NCI-H128 (cell line): ENCODE results near the gene RERE.
"Not testable (repeated sequence)": the region's sequence is repeated elsewhere in the genome, so short reads cannot be mapped to it uniquely, and the experiment has no call there.

Source experiments
- DNase-seq: peaks from one replicate; lab custom pipeline; 2025; ENCODE audit not compliant: unreplicated experiment; lab: John Stamatoyannopoulos, UW

The RERE gene

DNA sequence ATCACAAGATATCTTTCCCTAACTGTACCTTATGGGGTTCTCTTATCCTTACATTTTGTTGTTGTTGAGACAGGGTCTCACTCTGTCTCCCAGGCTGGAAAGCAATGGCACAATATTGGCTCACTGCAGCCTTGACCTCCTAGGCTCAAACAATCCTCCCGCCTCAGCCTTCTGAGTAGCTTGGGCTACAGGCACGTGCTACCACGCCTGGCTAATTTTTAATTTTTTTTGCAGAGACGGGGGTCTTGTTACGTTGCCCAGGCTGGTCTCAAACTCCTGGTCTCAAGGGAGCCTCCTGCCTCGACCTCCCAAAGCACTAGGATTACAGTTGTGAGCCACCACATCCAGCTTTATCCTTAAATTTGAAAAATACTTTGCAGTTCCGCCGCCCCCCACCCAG is 10.4 kb downstream of the RERE start:
- DNase-seq = no peak

DNA sequence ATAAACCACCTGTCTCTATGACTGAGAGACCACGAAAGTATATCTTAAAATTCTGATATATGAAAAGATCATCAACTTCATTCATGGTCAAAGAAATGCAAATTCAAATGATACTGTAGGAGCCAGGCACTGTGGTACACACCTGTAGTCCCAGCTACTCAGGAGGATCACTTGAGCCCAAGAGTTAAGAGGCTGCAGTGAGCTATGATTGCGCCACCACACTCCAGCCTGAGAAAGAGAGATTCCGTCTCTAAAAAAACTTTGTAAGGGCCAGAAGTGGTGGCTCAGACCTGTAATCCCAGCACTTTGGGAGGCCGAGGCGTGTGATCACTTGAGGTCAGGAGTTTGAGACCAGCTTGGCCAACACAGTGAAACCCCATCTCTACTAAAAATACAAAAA is 17.0 kb downstream of the RERE start:
- DNase-seq = no peak

DNA sequence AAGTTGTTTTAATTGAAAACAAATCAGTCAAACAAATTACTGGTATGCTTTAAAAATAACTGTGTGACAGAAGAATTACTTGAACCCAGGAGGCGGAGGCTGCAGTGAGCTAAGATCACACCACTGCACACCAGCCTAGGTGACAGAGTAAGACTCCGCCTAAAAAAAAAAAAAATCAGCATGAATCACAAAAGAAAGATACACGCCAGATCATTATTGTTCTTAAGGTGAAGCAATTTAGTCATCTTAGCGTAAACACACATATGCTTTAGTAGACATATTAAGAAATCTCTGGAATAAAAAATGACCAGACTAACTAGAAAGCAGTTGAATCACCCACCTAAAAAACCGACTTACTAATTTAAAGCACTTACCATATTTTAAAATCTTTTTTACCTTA is 20.2 kb downstream of the RERE start:
- no peak for DNase-seq

DNA sequence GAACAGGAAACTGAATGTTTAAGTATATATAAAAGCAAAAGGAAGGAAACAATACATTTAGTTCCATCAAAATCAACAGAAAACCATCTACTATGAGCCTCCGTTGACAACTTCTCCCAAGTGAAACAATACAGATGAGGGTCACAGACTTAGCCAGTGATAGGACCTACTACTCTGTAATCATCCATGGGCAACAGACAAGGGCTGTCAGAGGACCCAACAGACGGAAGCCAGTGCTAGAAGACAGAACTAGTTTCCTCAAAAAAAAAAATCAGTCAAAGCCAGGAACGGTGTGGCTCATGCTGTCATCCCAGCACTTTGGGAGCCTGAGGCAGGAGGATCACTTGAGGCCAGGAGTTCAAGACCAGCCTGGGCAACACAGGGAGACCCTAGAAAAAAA is 20.6 kb downstream of the RERE start:
- DNase-seq = no peak

DNA sequence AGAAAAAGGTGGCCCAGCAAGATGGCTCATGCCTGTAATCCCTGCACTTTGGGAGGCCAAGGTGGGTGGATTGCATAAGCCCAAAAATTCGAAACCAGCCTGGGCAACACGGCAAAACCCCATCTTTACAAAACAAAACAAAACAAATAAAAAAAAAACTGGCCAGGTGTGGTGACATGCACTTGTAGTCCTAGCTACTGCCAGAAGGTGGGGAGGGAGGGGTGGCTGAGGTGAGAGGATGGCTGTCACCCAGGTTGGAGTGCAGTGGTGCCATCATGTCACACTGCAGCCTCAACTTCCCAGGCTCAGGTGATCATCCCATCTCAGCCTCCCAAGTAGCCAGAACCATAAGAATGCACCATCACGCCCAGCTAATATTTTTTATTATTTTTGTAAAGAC is 22.8 kb downstream of the RERE start:
- no peak for DNase-seq

DNA sequence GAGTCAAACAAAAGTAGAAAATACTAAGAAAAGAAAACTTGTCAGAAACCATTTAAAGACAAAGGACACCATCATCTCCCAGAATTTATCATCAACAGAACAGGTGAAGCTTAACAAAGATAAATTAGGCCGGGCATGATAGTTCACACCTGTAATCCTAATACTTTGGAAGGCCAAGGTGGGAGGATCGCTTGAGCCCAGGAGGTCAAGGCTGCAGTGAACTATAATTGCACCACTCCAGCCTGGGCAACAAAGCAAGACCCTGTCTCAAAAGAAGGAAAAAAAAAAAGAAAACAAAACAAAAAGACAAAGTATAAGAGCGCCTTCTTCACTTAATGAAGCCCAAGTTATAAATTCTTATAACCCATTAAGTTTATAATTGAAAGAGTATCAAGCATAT is 25.6 kb downstream of the RERE start:
- DNase-seq = no peak

DNA sequence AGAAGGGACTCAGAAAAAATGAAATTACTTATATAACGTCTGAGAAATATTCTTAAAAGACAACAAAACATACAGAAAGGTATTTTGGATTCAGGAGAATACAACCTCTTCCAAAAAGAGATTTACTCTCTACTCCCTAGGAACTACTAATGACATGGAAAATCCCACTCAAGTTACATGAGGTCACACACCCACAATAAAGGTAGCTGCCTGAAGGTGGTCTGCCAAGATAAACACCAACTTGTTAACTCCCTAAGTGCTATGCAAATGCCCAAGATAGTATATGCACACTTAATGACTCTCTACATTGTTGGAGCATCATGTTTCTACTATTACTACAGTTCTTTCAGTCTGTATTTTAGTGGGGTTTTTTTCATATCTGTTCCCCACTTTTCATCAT is 26.5 kb downstream of the RERE start:
- no peak for DNase-seq

DNA sequence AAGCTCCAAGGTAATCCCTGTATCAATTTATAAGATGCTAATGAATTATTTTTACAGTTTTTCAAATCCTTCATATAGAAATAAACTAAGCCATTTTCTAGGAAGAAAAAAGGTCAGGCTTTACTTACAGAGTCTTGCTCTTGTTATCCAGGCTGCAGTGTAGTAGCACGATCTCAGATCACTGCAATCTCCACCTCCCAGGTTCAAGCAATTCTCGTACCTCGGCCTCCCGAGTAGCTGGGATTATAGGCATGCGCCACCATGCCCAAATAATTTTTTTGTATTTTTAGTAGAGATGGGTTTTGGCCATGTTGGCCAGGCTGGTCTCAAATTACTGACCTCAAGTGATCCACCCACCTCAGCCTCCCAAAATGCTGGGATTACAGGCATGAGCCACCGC is 27.0 kb downstream of the RERE start:
- DNase-seq = no peak

DNA sequence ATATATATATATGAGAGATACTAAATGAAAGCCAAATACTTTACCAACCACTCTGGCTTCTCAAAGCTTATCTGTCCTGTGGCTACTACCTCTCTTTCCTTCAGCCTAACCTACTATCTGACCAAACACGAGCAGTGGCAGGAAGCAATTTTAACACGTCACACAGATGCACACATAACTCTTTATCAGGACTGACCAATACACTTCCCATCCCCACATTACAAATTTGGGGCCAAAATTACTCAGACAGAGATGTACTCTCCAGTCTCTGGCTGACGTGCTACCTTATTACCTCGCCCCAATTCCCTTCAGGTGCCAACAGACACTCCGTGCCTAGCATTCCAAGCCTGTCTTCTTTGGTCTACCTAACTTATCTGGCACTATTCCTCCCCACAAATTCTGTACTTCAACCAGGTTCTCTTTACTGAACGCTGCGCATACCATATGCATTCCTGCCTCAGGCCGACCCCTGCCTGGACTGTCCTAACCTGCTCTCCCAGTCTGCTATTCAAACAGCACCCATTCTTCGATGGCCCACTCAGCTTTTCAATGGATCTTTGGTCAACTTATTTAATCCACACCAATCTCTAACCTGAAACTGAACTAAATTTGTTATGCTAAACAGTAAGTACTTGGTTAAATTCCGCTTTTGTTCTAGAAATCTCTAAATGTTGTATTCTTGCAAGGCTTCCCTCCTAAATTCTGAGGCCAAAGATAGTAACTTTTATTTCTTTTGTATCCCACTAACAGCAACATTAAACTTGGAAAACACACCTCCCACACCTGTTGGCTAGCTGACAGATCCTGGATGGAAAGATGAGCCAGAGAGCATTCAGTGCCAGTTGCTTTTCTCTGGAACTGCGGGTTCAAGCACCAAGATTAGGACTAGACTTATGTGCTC is 27.9 kb downstream of the RERE start:
- no peak for DNase-seq

DNA sequence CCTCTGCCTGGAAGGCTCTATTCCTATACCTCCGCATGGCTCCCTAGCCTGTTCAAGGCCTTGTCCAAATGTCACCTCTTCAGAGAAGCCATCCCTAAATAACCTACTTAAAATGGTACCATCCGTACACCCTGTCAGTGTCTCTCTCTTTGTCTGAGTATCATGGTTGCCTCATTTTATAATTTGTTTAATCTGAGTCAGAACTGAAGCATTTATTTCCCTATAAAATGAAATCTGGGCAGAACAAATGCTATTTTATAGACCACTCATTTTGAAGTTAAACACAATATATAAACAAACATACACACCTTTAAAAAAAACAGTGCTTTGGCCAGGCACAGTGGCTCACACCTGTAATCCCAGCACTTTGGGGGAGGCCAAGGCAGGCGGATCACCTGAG is 30.2 kb downstream of the RERE start:
- no peak for DNase-seq

DNA sequence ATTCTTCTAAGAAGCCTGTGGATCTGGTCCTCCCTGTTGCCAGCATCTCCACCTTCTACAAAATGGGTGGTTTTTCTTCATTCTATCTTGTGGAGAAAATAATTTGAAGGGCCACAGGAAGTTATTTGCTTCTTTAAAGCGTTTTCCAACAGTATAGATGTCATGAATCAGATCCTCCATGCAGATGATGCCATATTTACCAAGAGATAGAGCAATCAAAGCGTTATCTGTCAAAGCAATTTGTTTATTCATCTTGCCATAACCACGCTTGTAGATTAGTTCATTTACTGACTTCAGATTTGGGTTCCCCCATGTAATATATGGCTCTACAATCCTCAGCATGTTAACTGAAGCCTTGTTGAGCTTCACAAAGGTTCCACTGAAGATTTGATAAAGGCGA is 31.2 kb downstream of the RERE start:
- DNase-seq = not testable (repeated sequence)

DNA sequence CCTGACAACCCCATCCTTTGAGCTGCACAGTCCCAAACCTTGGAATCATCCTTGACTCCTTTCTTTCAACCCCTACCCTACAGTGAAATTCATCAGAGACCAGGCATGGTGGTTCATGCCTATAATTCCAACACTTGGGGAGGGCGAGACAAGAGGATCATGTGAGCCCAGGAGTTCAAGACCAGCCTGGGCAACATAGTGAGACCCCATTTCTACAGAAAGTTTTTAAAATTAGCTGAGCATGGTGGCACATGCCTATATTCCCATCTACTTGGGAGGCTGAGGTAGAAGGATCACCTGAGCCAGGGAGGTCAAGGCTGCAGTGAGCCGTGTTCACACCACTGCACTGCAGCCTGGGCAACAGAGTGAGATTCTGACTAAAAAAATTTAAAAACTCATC is 34.5 kb downstream of the RERE start:
- DNase-seq = no peak

DNA sequence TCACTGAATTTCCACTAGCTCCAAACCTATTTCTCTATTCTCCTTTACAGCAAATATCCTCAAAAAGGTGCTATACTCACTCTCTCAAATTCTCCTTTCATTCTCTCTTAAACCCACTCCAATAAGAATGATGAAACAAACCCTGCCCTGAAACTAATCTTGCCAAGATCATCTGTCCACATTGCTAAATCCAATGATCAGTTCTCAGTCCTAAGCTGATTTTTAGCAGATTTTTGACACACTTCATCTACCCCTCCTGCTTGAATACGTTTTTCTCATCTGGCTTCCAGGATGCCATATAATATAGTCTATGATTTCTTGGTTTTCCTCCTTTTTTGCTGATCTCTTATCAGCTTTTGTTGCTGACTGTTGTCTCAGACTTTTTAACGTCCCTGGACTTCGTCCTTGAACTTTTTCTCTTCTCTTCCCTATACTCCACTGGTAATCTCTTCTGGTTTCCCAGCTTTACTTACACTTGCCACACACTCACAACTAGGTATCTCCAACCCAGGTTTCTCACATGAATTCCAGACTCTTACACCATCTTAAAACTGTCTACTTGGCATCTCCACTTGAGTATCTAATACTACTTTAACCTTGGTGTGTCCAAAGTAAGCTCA is 35.3 kb downstream of the RERE start:
- DNase-seq = no peak

DNA sequence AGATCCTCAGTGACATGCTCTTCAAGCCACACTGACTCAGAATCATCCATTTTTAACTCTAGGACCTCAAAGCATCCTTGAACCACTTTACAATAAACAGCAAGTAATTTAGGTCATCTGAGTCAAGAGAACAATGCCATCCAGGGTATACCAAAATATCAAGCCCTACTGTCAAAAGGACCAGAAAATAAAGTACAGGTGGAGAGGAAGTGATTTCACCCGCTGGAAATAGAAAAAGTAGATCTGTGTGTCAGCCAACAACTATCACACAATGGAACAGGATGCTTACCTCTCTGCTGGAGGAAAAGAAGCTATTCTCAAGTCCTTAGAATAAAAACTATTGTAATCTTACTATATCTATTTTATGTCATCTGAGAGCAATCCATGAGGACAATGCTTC is 37.0 kb downstream of the RERE start:
- no peak for DNase-seq

DNA sequence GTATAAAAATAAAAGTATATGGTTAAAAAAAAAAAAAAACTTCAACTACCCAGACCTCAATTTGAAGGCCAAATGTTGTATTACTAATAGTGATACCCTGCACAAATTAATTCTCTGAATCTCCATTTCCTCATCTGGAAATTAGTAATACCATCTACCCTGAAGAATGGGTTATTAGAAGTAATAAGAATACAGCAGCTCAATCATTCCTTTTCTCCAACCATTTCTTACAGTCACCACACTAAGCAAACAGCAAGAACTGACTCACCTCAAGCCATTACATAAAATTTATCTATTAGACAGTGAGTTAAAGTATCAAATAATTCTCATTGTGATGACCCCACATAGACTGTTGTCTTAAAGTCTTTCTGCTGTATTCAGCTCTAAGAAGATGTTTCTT is 39.6 kb downstream of the RERE start:
- DNase-seq = no peak

DNA sequence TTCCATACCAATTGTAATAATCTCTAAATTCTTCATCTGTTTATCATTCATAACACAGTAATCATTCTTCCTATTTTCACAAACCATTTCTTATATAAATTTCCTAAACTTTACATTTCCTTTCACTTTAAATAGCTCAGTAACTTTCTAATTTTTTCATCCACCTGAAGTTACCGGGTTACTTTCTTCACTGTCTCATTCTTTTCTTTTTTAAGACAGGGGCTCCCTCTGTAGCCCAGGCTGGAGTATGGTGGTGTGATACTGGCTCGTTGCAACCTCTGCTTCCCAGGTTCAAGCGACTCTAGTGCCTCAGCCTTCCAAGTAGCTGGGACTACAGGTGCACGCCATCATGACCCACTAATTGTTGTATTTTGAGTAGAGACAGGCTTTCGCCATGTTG is 41.3 kb downstream of the RERE start:
- no peak for DNase-seq

DNA sequence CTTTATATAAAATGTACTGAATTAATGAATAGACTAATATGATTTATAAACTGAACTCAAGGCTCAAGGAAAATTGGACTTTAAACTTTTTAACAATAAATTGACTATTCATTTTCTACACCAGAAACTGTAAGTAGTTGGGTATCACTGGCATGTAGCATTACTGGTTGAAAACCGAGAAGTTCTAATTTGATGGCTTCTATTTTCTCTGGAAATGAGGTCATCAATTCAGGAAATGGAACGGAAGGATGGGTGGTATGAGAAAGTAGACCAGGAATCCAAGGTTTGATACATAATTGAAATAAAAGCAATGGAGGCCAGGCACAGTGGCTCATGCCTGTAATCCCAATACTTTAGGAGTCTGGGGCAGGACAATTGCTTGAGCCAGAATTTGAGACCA is 50.4 kb downstream of the RERE start:
- DNase-seq = no peak

DNA sequence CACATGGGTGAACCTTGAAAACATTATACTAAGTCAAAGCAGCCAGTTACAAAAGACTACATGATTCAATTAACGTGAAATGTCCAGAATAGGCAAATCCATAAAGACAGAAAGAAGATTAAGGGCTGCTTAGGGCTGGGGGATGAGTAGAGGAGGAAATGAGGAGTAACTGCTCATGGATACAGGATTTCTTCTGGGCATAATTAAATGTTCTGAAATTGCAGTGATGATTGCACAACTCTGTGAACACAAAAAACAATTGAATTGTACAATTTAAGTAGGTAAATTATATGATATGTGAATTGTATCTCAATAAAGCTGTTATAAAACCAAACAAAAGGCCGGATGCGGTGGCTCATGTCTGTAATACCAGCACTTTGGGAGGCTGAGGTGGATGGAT is 52.2 kb downstream of the RERE start:
- no peak for DNase-seq

DNA sequence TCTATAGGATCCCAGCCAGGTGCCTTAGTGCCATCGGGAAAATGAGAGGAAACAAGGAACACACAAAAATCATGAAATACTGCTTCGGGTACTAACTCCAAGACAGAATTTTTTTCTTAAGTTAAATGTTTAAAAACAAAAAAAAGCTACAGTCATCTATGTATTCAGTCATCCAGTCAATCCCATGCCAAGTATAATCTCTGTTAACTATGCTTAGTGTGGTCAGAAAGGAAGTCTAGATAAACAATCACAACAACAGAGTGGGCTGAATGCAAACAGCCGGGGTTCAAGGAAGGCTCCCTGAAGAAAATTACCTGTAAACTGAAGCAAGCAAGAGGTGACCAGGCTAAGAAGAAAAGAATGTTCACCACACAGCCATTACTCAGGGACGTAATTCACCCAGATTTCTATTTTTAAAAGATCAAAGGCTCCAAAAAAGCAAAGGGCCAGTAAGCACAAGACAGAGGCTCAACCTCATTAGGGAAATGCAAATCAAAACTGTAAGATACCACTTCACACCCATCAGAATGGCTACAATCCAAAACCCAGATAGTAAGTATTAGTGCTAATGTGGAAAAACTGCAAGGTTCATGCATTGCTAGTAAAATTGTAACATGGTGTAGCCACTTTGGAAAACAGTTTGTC is 53.0 kb downstream of the RERE start:
- no peak for DNase-seq

DNA sequence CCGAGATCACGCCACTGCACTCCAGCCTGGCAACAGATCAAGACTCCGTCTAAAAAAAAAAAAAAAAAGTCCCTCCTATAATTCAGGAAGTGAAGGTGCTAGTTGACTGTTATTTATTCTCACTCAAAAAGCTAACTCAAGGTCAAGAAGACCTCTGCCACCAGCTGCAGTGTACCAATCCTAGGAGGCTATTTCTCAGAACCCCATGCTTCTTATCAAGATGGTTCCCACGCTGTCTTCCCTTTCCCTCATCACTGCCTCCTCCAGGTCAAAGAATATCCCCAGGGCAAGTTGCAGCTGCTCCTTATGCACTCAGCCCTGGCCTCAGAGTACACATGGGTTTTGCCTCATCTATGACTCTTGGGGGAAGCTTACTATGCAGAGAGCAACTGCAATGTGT is 53.6 kb downstream of the RERE start:
- no peak for DNase-seq

DNA sequence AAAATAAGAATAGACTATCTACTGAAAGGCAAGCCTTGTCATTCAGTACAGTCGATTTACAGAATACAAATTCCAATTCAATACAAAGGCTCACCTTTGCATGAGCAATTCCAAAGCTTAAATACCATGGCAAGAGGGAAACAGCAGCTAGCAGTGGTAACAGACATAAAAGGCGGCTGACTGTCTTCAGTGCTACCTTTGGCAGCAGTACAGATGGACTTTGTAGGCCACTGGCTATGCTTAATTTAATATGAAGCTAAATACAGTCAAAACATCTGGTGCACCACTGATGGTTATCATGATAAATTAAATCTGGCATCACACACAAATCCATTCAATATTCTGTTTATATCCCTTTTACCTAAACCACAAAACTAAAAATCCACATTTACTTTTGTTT is 62.4 kb downstream of the RERE start:
- DNase-seq = no peak

DNA sequence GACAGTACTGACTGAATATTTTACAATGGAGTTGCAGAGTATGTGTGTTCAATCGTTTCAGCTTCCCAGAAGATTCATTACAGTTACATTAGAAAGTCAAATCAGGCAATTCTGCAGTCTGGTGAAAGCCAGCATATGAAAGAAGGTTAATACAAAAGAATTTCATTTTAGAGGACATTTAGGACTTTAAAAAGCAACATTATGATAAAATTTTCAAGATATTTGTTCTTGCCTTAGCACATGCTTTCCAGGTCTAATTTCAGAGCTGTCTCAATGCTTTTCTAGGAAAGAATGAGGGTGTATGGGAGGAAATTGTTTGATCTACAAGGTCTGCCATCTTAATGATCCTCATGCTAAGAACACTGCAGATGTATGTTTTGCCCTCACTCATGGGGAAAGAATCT is 63.2 kb downstream of the RERE start:
- DNase-seq = no peak
